GM12878 (cell line): ENCODE measurements around the gene PKP4. TPM values are rescaled to one million over a fixed set of nuclear protein-coding genes. Genes with fewer than 3 reads are reported as not detected.

Source experiments
- ATAC-seq: fragments of 200-7000 bp; cut with Tn5 transposase; 3 replicates; pipeline ENCODE4 v1.9.1; 2020; ENCODE audit warnings: mild to moderate bottlenecking, moderate library complexity
- BruUV-seq: library from RNA; stranded (reverse); fragments of 400-500 nt; replicated peaks from 2 replicates; lab custom pipeline; 2021; lab: Mats Ljungman, UMichigan
- CTCF ChIA-PET: fragments of 300-600 bp; sonication (Branson Sonifier 250); formaldehyde crosslinking; extraction: SDS; loops from one replicate; lab custom pipeline; 2021; ENCODE audit warnings: inconsistent platforms; lab: Yijun Ruan, JAX
- POLR2A ChIA-PET: fragments of 350-600 bp; formaldehyde crosslinking; extraction: SDS; loops from one replicate; lab custom pipeline; 2021; ENCODE audit warnings: inconsistent platforms; lab: Charles Lee
- RAD21 ChIA-PET: fragments of 300-600 bp; sonication (Branson Sonifier 250); formaldehyde crosslinking; loops from one replicate; lab custom pipeline; 2023; ENCODE audit warnings: antibody characterized with exemption; ENCODE audit not compliant: unreplicated experiment; lab: Charles Lee
- SMC1A ChIA-PET: fragments of 300-600 bp; sonication (Branson Sonifier 250); formaldehyde crosslinking; loops from one replicate; lab custom pipeline; 2023; ENCODE audit not compliant: unreplicated experiment, uncharacterized antibody; lab: Charles Lee
- DNase-seq: peaks from one replicate; pipeline ENCODE4 v3.0.0-alpha.2; 2011; ENCODE audit warnings: low read depth, low spot score
- FAIRE-seq: peaks from 3 replicates; lab custom pipeline; 2011; peaks lifted over from hg19 to GRCh38; lab: Jason Lieb, UNC
- H2AFZ ChIP-seq: 2 replicates; pipeline ENCODE4 v1.6.0; 2011; ENCODE audit warnings: low read depth, low read length, control low read depth; ENCODE audit not compliant: control insufficient read depth
- H3K27ac ChIP-seq: 2 replicates; pipeline ENCODE4 v1.5.1; 2011; ENCODE audit warnings: control low read depth; ENCODE audit not compliant: control insufficient read depth, insufficient read depth
- H3K27me3 ChIP-seq, 2 experiments: replicated peaks in 1 of 2; 2 replicates each; pipeline versions ENCODE4 v1.6.0 to v1.6.1; 2011; ENCODE audit warnings: low read length in 1 of 2; ENCODE audit not compliant: control insufficient read depth in 2 of 2, insufficient read depth in 2 of 2
- H3K36me3 ChIP-seq, 2 experiments: 2 replicates each; pipeline ENCODE4 v1.5.1; 2011; ENCODE audit warnings: low read length in 1 of 2; ENCODE audit not compliant: control insufficient read depth in 2 of 2, insufficient read depth in 2 of 2
- H3K4me1 ChIP-seq: 2 replicates; pipeline ENCODE4 v1.6.1; 2011; ENCODE audit warnings: mild to moderate bottlenecking, low read length, moderate library complexity, mixed read lengths; ENCODE audit not compliant: control insufficient read depth, insufficient read depth
- H3K4me2 ChIP-seq: 2 replicates; pipeline ENCODE4 v1.6.0; 2011; ENCODE audit warnings: control low read depth; ENCODE audit not compliant: control insufficient read depth, insufficient read depth
- H3K4me3 ChIP-seq: fragments of 200-600 bp; sonication (generic); 2 replicates; pipeline ENCODE4 v1.5.1; 2016
- H3K79me2 ChIP-seq: 2 replicates; pipeline ENCODE4 v1.6.0; 2011; ENCODE audit warnings: low read length; ENCODE audit not compliant: control insufficient read depth, insufficient read depth
- H3K9ac ChIP-seq: 2 replicates; pipeline ENCODE4 v1.8.0; 2011; ENCODE audit warnings: low read length, control low read depth, mixed read lengths; ENCODE audit not compliant: control insufficient read depth, insufficient read depth
- H3K9me3 ChIP-seq: replicated peaks from 3 replicates; pipeline ENCODE4 v1.5.1; 2011; ENCODE audit warnings: mild to moderate bottlenecking, low read length; ENCODE audit not compliant: control insufficient read depth, insufficient read depth
- H4K20me1 ChIP-seq: 2 replicates; pipeline ENCODE4 v1.6.0; 2011; ENCODE audit not compliant: control insufficient read depth, insufficient read depth
- BMI1 ChIP-seq: fragments of 450-650 bp; IDR thresholded peaks from 2 replicates; pipeline ENCODE4 v1.6.1; 2016; ENCODE audit warnings: mild to moderate bottlenecking, moderate library complexity, borderline replicate concordance
- EZH2 ChIP-seq: IDR thresholded peaks from 2 replicates; pipeline ENCODE4 v1.6.1; 2012; ENCODE audit warnings: low read depth, mild to moderate bottlenecking, control low read depth, inconsistent platforms, low read length, borderline replicate concordance; ENCODE audit not compliant: control insufficient read depth
- MEF2A ChIP-seq: IDR thresholded peaks from 2 replicates; pipeline ENCODE4 v1.6.1; 2011; ENCODE audit warnings: low read depth, mild to moderate bottlenecking, low read length, moderate library complexity; ENCODE audit not compliant: insufficient read depth
- MYB ChIP-seq: fragments of 150-350 bp; IDR thresholded peaks from 2 replicates; pipeline ENCODE4 v1.6.1; 2014; ENCODE audit warnings: mild to moderate bottlenecking, low read depth, low read length, borderline replicate concordance
- SUZ12 ChIP-seq: fragments of 200-600 bp; sonication (generic); IDR thresholded peaks from one replicate; pipeline ENCODE4 v1.6.1; 2018; ENCODE audit warnings: antibody characterized with exemption, mild to moderate bottlenecking; ENCODE audit not compliant: unreplicated experiment
- WGBS: methylation state at CpG from one replicate; pipeline ENCODE4 v1.1.6; 2016; ENCODE audit warnings: low lambda C conversion rate; ENCODE audit not compliant: insufficient replicate concordance, insufficient coverage; ENCODE audit errors: missing lambda C conversion rate; 5-methylcytosine and 5-hydroxymethylcytosine counted together
- in situ Hi-C: fragments of 300-500 bp; cut with MboI; formaldehyde crosslinking; loops from 9 replicates; pipeline ENCODE4 v1.14.3; 2018; ENCODE audit warnings: mixed read lengths
- intact Hi-C: fragments of 100-400 bp; cut with micrococcal nuclease; formaldehyde crosslinking; loops from one replicate; pipeline ENCODE4 v1.14.2; 2022; ENCODE audit not compliant: unreplicated experiment
- polyA plus RNA-seq, 11 experiments: library from polyadenylated mRNA; depleted of rRNA in 4 of 11; unstranded in 6 of 11; stranded (reverse) in 5 of 11; fragments of >200 nt; fragmentation: Nextera tagmentation in 4 of 11; fragmentation: Illumina TruSeq in 1 of 11; extraction: Ambion mirVana in 4 of 11; extraction: Trizol in 1 of 11; gene quantifications; 1 replicate in 1 of 11; 2 replicates in 10 of 11; pipeline versions ENCODE4 v1.2.1 to v1.2.3, GENCODE V29; 2011 to 2016; ENCODE audit warnings: inconsistent platforms in 2 of 11, missing spikeins in 2 of 11, low read depth in 1 of 11
- total RNA-seq, 4 experiments: library from RNA; depleted of rRNA in 3 of 4; stranded (reverse); fragments of >200 nt in 3 of 4; fragmentation: Illumina TruSeq in 1 of 4; extraction: Trizol in 1 of 4; gene quantifications; 2 replicates each; pipeline versions ENCODE4 v1.2.1 to v1.2.3, GENCODE V29; 2013 to 2021
- TF ChIP-seq, protein P1 (sequence below): fragments of 450-650 bp; IDR thresholded peaks from 2 replicates; pipeline ENCODE4 v1.6.1; 2016; ENCODE audit warnings: mild to moderate bottlenecking
- TF ChIP-seq, protein P2 (sequence below): fragments of 450-650 bp; IDR thresholded peaks from 2 replicates; pipeline ENCODE4 v1.6.1; 2018; ENCODE audit warnings: borderline replicate concordance, mild to moderate bottlenecking; ENCODE audit not compliant: partially characterized antibody
- TF ChIP-seq, protein P3 (sequence below): fragments of 450-650 bp; IDR thresholded peaks from 2 replicates; pipeline ENCODE4 v1.6.1; 2017; ENCODE audit warnings: borderline replicate concordance
- TF ChIP-seq, protein P4 (sequence below): IDR thresholded peaks from 2 replicates; pipeline ENCODE4 v1.6.1; 2011; ENCODE audit warnings: borderline replicate concordance, low read depth, mild to moderate bottlenecking, moderate library complexity, mixed read lengths, low read length; ENCODE audit not compliant: insufficient read depth; ENCODE audit errors: extremely low read length

The PKP4 gene
- total and polyA plus RNA-seq, 10 of the 15 experiments (the other 5 are each of a cell fraction or from before 2014, with no cell fraction given): 4.8 to 35.8 (median 17.7) TPM

DNA sequence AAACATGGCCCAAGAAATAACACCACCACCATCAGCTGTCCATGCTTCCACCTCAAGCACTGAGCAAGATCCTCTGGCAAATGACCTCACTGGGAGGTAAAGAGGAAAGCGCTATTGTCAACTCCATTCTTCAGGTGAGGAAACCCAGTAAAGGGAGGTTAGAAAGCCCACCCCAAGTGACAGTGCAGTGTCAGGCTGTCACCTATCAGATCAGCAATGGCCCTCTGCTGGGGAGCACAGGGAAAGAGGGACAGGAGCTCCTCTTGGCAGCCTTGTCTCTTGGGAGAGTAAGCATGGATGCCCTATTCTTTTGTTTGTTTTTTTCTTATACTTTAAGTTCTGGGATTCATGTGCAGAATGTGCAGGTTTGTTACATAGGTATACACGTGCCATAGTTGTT, 234.1 kb downstream of the PKP4 start:
- H4K20me1 ChIP-seq: no peaks in the 10 kb centered on the region
- CTCF ChIA-PET: no interaction called here

DNA sequence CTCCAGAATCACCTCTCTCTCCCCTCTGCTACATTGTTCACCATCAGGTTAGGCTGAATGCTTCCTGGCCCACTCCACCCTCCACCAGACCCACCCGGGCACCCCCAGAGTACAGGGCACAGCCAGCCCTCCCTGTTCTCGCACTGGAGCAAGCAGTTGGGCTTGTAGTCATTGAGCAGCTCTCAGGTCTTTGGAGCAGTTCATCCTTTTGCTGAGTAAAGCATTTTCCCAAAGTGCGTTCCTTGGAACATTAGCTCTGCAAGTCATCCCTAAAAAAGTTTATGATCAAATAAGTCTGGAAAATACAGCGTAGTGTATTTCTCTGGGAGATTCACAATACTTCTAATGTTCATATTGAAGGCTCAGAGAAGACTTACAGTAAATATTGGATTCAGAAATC, 234.9 kb downstream of the PKP4 start:
- ChIA-PET RAD21 (no interaction called here), CTCF (no interaction called here), SMC1A (no interaction called here), POLR2A (no interaction called here)
- H3K9me3 ChIP-seq: no peaks in the 10 kb centered on the region
- H3K79me2 ChIP-seq: no peaks in the 10 kb centered on the region
- H3K4me3 ChIP-seq: no peak overlapping the region
- no peaks in the 10 kb centered on the region for H3K36me3 ChIP-seq
- 23% methylated on average over 4 of the region's 4 CpGs for WGBS
- no peak for DNase-seq
- no peak for ATAC-seq
- H3K4me2 ChIP-seq: no peak overlapping the region
- H3K27me3 ChIP-seq: no peaks in the 10 kb centered on the region; a peak in 2 of 4 replicates
- intact Hi-C loops: no loop called here
- no peaks in the 10 kb centered on the region for H3K4me1 ChIP-seq
- H4K20me1 ChIP-seq: no peaks in the 10 kb centered on the region
- H2AFZ ChIP-seq: no peak overlapping the region
- no peak overlapping the region for H3K9ac ChIP-seq
- H3K27ac ChIP-seq: no peak overlapping the region
- in situ Hi-C loops: no loop called here
- FAIRE-seq: no peak
- no TSS peak for BruUV-seq
- TF ChIP-seq BMI1 (no peak), SUZ12 (no peak), MYB (no peak), MEF2A (no peak)
- TF ChIP-seq, protein P1, sequence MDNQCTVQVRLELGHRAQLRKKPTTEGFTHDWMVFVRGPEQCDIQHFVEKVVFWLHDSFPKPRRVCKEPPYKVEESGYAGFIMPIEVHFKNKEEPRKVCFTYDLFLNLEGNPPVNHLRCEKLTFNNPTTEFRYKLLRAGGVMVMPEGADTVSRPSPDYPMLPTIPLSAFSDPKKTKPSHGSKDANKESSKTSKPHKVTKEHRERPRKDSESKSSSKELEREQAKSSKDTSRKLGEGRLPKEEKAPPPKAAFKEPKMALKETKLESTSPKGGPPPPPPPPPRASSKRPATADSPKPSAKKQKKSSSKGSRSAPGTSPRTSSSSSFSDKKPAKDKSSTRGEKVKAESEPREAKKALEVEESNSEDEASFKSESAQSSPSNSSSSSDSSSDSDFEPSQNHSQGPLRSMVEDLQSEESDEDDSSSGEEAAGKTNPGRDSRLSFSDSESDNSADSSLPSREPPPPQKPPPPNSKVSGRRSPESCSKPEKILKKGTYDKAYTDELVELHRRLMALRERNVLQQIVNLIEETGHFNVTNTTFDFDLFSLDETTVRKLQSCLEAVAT: no peak
- TF ChIP-seq, protein P2, sequence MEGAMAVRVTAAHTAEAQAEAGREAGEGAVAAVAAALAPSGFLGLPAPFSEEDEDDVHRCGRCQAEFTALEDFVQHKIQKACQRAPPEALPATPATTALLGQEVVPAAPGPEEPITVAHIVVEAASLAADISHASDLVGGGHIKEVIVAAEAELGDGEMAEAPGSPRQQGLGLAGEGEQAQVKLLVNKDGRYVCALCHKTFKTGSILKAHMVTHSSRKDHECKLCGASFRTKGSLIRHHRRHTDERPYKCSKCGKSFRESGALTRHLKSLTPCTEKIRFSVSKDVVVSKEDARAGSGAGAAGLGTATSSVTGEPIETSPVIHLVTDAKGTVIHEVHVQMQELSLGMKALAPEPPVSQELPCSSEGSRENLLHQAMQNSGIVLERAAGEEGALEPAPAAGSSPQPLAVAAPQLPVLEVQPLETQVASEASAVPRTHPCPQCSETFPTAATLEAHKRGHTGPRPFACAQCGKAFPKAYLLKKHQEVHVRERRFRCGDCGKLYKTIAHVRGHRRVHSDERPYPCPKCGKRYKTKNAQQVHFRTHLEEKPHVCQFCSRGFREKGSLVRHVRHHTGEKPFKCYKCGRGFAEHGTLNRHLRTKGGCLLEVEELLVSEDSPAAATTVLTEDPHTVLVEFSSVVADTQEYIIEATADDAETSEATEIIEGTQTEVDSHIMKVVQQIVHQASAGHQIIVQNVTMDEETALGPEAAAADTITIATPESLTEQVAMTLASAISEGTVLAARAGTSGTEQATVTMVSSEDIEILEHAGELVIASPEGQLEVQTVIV: no peak
- TF ChIP-seq, protein P3, sequence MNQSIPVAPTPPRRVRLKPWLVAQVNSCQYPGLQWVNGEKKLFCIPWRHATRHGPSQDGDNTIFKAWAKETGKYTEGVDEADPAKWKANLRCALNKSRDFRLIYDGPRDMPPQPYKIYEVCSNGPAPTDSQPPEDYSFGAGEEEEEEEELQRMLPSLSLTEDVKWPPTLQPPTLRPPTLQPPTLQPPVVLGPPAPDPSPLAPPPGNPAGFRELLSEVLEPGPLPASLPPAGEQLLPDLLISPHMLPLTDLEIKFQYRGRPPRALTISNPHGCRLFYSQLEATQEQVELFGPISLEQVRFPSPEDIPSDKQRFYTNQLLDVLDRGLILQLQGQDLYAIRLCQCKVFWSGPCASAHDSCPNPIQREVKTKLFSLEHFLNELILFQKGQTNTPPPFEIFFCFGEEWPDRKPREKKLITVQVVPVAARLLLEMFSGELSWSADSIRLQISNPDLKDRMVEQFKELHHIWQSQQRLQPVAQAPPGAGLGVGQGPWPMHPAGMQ: no peak

More for the DNA sequence above, 234.1 kb downstream of the PKP4 start:
- Histone ChIP-seq H3K4me1 (no peaks in the 10 kb centered on the region), H3K79me2 (no peaks in the 10 kb centered on the region), H3K27me3 (no peaks in the 10 kb centered on the region; a peak in 2 of 4 replicates), H3K9me3 (no peaks in the 10 kb centered on the region), H3K27ac (no peak overlapping the region), H3K4me3 (no peak overlapping the region), H3K9ac (no peak overlapping the region), H3K36me3 (no peaks in the 10 kb centered on the region), H2AFZ (no peak overlapping the region), H3K4me2 (no peak overlapping the region)
- no peak for TF ChIP-seq EZH2
- TF ChIP-seq, protein P4, sequence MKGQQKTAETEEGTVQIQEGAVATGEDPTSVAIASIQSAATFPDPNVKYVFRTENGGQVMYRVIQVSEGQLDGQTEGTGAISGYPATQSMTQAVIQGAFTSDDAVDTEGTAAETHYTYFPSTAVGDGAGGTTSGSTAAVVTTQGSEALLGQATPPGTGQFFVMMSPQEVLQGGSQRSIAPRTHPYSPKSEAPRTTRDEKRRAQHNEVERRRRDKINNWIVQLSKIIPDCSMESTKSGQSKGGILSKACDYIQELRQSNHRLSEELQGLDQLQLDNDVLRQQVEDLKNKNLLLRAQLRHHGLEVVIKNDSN: no peak
- ChIA-PET RAD21 (no interaction called here), SMC1A (no interaction called here), POLR2A (no interaction called here)
- intact Hi-C loops (no loop called here), in situ Hi-C loops (no loop called here)
- DNase-seq: no peak
- BruUV-seq: no TSS peak
- whole genome bisulfite sequencing: 89% methylated on average over 1 of the region's 2 CpGs
- ATAC-seq: no peak
- no peak for FAIRE-seq
